ENCODE data around the gene TOR1AIP2. TPM values are rescaled to one million over a fixed set of nuclear protein-coding genes. Genes with fewer than 3 reads are reported as not detected.

The TOR1AIP2 gene
- total RNA-seq, 1 experiment from 2014 or later = 73.9 TPM

DNA sequence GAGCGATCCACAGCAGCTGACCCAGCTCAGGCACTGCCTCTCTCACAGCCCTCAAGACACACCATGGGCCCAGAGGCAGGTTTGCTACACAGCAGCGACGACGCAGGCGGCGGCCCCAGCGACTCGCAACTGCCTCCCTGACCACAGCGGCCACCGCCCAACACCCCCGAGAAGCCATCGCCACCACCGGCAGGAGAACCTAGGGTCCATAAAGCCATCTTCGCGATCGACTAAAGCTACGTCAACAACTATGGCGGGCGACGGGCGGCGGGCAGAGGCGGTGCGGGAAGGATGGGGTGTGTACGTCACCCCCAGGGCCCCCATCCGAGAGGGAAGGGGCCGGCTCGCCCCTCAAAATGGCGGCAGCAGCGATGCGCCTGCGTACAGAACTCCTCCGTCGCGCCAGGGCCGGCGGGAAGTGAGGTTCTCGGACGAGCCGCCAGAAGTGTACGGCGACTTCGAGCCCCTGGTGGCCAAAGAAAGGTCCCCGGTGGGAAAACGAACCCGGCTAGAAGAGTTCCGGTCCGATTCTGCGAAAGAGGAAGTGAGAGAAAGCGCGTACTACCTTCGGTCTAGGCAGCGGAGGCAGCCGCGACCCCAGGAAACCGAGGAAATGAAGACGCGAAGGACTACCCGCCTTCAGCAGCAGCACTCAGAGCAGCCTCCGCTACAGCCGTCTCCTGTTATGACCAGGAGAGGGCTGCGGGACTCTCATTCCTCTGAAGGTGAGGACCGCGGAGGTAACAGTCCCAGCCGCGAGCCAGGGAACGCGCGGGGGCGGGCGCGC is 4.8 kb upstream of the TOR1AIP2 start, which contains the start of gene TOR1AIP1:
TOR1AIP1 (plus strand) TSS at position 33 of the 787 bp plus-strand sequence; CDS start at position 251, 218 bp downstream.
- Histone ChIP-seq H4K91ac (ENCODE audit: insufficient read length, low read depth, low read length) (no peak within 1 kb of the TSS), H3K56ac (ENCODE audit: insufficient read length, low read depth, low read length) (peak within 1 kb of the TSS; percentile 6), H3K4ac (ENCODE audit: low read depth, low read length) (no peak within 1 kb of the TSS), H3K9me3 (ENCODE audit: control insufficient read depth, low read depth, low read length) (no peaks in the 10 kb centered on the region), H2BK12ac (ENCODE audit: insufficient read length, low read depth, low read length) (no peak within 1 kb of the TSS), H2AK5ac (ENCODE audit: insufficient read length, low read length) (no peak within 1 kb of the TSS), H3T11ph (ENCODE audit: low read length) (no peak within 1 kb of the TSS), H3K18ac (ENCODE audit: insufficient read length, low read depth, low read length) (peak within 1 kb of the TSS; percentile 93), H3K23me2 (ENCODE audit: insufficient read length, low read depth, low read length, poor library complexity, severe bottlenecking) (peaks cover 11% of the 10 kb centered on the region), H3K4me2 (ENCODE audit: insufficient read depth, insufficient read length, low read length) (peak within 1 kb of the TSS; percentile 99), H2BK5ac (ENCODE audit: insufficient read length, low read length) (peak within 1 kb of the TSS; percentile 69), H4K8ac (replicated peaks; ENCODE audit: insufficient read length, low read depth, low read length) (no peak within 1 kb of the TSS), H3K79me1 (ENCODE audit: insufficient read depth, low read depth, low read length, poor library complexity, severe bottlenecking) (no peaks in the 10 kb centered on the region), H4K5ac (ENCODE audit: insufficient read length, low read depth, low read length) (peak within 1 kb of the TSS; percentile 11), H3K9ac (ENCODE audit: extremely low read depth, insufficient read length, low read length) (peak within 1 kb of the TSS; percentile 83), H2BK120ac (ENCODE audit: low read depth, low read length, poor library complexity, severe bottlenecking) (no peak within 1 kb of the TSS), H3K27me3 (ENCODE audit: insufficient read depth, low read length) (no peaks in the 10 kb centered on the region), H2BK15ac (ENCODE audit: low read depth, low read length) (no peak within 1 kb of the TSS), H3K14ac (ENCODE audit: insufficient read depth, low read length) (peak within 1 kb of the TSS; percentile 95), H2AFZ (ENCODE audit: low read length) (no peak within 1 kb of the TSS), H2BK20ac (ENCODE audit: low read depth, low read length, poor library complexity, severe bottlenecking) (no peak within 1 kb of the TSS), H3K27ac (ENCODE audit: insufficient read length, low read depth, low read length) (peak within 1 kb of the TSS; percentile 81), H3K4me1 (ENCODE audit: insufficient read depth, low read length) (no peaks in the 10 kb centered on the region), H4K20me1 (ENCODE audit: control insufficient read depth, insufficient read depth, insufficient read length) (no peaks in the 10 kb centered on the region), H3K79me2 (ENCODE audit: insufficient read depth, low read length) (no peaks in the 10 kb centered on the region), H3K23ac (ENCODE audit: insufficient read length, low read depth, low read length) (no peak within 1 kb of the TSS)
- peak within 1 kb of the TSS; percentile 99 for H3K4me3 Mint-ChIP-seq
- peak; percentile 98 for DNase-seq
- WGBS (ENCODE audit: extremely low coverage, insufficient read length, low lambda C conversion rate) = no CpG with 5 or more reads among the region's 72 CpGs
- H3K27ac Mint-ChIP-seq = peak within 1 kb of the TSS; percentile 100
- no peaks in the 10 kb centered on the region; a peak in 1 of 5 replicates for H3K9me3 Mint-ChIP-seq
- peaks cover 5 to 19% (median 9%) of the 10 kb centered on the region in 3 experiments; a peak in 6 of 7 replicates for H3K36me3 Mint-ChIP-seq (ENCODE audit: insufficient read depth in 1 of 3, low read depth in 3 of 3)
- TF ChIP-seq, protein P1, sequence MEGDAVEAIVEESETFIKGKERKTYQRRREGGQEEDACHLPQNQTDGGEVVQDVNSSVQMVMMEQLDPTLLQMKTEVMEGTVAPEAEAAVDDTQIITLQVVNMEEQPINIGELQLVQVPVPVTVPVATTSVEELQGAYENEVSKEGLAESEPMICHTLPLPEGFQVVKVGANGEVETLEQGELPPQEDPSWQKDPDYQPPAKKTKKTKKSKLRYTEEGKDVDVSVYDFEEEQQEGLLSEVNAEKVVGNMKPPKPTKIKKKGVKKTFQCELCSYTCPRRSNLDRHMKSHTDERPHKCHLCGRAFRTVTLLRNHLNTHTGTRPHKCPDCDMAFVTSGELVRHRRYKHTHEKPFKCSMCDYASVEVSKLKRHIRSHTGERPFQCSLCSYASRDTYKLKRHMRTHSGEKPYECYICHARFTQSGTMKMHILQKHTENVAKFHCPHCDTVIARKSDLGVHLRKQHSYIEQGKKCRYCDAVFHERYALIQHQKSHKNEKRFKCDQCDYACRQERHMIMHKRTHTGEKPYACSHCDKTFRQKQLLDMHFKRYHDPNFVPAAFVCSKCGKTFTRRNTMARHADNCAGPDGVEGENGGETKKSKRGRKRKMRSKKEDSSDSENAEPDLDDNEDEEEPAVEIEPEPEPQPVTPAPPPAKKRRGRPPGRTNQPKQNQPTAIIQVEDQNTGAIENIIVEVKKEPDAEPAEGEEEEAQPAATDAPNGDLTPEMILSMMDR (conservative IDR thresholded peaks at IDR 0.05) = peak; percentile 43
- peaks cover 20 to 31% of the 10 kb centered on the region in 2 experiments for H3K4me1 Mint-ChIP-seq
- H3K27me3 Mint-ChIP-seq (ENCODE audit: low read depth) = no peaks in the 10 kb centered on the region; the same call in 1 of the 2 replicates

Measured in H9 (cell line).